GM12892 (cell line): ENCODE measurements around the gene CTSW.

ENCODE experiments used
- POLR2A ChIP-seq: IDR thresholded peaks from 2 replicates; pipeline ENCODE4 v1.6.1; 2011; ENCODE audit warnings: low read depth, low read length, control low read depth
- POLR2AphosphoS5 ChIP-seq: IDR thresholded peaks from 2 replicates; pipeline ENCODE4 v1.6.1; 2011; ENCODE audit warnings: low read depth, low read length, control low read depth
- TAF1 ChIP-seq: IDR thresholded peaks from 2 replicates; pipeline ENCODE4 v1.6.1; 2011; ENCODE audit warnings: low read depth, mild to moderate bottlenecking, control low read depth, low read length, borderline replicate concordance

DNA sequence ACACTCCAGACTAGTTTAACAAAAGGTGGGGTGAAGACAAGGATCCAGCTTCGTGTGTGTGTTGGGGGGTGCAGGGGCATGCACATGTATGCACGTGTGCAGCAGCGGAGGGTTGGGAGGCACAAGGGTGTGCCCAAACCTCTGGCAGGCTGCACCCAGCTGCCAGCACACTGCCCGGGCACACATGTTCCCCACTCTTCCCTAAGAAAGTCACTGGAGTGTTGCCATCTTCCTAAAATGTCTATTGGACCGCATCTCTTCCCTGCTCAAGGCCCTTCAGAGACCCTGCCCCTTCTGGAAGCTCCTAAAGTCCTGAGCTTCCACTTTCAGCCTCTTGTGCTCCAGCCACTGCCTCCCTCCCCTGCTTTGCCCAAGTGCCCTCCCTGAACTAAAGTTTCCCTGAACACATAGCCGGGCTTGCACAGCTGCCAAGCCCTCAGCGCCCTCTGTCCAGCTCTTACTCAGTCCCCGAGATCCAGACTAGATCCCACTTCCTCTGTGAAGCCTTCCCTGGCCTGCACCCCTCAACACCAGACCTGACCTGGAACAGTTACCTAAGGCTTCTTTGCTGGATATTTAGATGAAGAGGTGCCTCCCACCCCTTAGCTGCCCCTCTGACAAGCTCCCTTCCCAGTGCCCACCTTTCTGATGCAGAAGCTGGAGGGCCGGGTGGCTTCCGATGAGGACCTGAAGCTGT, 27.7 kb upstream of the CTSW start:
- TF ChIP-seq POLR2A = peak; percentile 48
- TF ChIP-seq TAF1 = no peak
- peak; percentile 52 for TF ChIP-seq POLR2AphosphoS5
